Stimulated activated CD4-positive, alpha-beta T cell treated with anti-CD3 and anti-CD28 coated beads, Interleukin-12 subunit alpha, Interleukin-12 subunit beta, amount 100 ng/mL, for 4 hours (primary cell): ENCODE data around the gene PSMD4.
"Not testable (repeated sequence)": the region's sequence is repeated elsewhere in the genome, so short reads cannot be mapped to it uniquely, and the experiment has no call there.

ENCODE experiments used
- DNase-seq: peaks from one replicate; pipeline ENCODE4 v3.0.0-alpha.2; 2020

The PSMD4 gene

DNA sequence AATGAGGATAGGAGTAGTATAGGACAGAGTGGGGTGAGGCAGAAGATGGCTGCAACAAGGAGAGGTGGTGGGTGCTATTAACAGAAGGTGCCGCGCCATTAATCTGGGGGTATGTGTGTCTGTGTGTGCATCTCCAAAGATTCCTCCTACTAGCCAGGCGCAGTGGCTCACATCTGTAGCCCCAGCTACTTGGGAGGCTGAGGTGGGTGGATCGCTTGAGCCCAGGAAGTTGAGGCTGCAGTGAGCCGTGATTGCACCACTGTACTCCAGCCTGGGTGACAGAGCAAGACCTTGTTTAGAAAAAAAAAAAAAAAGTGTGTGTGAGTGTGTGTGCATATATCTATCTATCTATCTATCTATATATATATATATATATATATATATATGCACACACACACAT, 20.8 kb downstream of the PSMD4 start:
- not testable (repeated sequence) for DNase-seq

GRCh38 chr1:151277249-151277648, 22.7 kb downstream of the PSMD4 start:
- DNase-seq: no peak

DNA sequence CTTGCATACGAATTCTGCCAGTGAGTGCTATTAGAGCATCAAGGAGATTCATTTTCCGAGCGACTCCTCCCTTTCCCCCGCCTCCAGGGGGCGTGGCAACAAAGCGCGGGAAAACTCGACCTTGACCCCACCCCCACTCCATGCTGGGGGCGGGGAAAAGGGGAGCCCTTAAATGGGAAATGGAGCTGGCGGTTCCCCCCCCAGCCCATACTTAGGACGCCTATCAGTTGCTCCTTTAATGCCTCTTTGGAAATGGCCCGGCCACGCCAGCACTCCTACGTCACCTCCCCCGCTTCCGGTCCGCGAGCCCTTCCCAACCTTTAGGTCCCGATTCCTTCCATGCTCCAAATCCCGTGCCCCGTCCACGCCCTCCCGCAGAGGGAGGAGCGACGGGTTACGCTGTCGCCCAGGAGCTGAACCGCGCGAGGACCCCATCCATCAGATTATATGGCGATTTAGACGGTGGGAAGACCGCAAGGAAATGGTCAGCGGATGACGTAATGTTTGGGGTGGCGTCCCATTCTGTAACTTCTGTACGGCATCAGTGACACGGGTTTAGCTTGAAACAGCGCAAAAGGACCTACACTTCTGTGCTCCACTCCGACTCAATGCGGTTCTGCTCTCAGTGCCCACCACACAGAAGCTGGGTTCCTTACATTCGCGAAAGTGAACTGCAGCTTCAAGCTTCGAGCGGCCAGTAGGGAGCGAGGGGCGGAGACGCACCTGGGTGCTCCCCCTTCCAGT, 26.9 kb downstream of the PSMD4 start:
- peak; percentile 94 for DNase-seq

DNA sequence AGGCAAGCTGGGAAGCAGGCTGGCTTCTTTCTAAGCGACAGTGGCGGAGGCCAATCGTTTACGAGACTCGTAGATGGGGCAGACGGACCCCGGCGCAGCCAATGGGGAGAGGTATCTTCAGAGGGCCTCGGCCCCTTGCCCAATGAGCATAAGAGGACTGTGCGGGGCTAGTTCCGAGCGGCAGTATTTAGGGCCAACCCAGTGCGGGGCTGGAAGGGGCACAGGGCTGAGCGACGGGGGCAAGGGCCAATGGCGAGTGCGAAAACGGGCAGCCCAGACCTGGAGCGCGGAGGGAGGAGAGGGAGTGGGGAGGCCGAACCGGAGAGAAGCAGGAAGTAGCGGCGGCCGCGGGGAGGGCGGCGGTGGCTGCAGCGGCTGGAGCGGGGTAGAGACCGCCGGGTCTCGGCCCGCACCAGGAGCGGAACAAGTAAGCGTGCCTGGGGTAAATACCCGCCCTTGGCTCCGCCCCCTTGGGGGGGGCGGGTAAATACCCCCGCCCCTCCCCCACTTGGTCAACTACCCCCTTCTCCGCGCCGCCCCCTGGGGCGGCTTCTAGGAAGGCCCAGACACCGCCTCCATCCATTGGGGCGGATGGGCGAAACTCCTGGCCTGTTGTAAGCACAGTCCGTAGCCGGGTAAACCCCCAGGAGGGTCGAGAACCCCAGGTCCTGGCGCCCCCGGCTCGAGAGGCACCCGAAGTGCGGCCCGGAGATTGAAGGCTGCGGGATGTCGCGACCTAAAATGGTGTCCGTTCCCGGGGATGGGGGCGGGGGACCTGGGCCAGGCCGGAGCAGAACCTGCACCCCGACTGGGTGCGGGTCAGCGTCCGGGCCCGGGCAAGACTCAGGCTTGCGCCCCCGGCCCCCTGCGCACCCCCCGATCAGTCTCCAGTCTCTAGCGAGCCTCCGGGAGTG, 27.7 kb downstream of the PSMD4 start, which contains the start of gene ZNF687:
Gene ZNF687, plus strand, starts transcription at position 331 of the 914 bp plus-strand sequence. CDS start 3,993 bp downstream, outside the sequence.
- peak; percentile 98 for DNase-seq

GRCh38 chr1:151282883-151283725, 28.6 kb downstream of the PSMD4 start:
- DNase-seq: no peak

DNA sequence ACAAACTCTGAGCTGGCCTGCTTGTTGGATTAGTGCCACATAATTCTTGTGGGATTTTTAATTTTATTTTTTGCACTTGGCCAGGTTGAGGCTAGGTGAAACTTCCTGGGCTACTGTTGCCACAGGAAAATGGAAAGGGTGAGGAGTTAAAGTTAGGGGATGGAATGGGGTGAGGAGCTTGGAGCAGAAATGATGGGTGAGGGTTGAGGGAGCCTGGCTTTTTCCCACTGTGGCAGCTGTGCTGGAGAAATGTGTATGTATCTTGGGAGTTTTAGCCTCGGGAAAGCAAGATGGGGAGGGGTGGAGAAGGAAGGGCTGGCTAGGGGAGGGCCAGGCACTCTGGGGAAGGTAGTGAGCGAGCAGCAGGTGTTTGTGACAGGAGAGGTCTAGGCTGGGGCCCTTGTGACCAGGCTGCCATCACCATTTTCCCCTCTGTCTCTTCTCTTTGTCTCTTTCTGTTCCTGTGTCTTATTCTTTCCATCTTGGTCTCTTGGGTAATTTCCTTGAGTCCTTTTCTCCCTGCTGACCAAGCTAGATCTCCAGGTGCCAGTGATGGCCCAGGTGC, 29.6 kb downstream of the PSMD4 start:
- no peak for DNase-seq

GRCh38 chr1:151286619-151287340, 32.2 kb downstream of the PSMD4 start:
- DNase-seq: no peak

DNA sequence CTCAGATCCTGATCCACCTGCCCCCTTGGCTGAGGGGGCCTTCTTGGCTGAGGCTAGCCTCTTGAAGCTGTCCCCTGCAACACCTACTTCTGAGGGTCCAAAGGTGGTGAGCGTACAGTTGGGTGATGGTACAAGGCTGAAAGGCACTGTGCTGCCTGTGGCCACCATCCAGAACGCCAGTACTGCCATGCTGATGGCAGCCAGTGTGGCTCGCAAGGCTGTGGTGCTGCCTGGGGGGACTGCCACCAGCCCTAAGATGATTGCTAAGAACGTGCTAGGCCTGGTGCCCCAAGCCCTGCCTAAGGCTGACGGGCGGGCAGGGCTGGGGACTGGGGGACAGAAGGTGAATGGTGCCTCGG, 32.8 kb downstream of the PSMD4 start:
- DNase-seq: no peak

GRCh38 chr1:151287767-151288500, 33.4 kb downstream of the PSMD4 start:
- no peak for DNase-seq

- DNase-seq: no peak
Observed at GRCh38 chr1:151288502-151288901, 34.0 kb downstream of the PSMD4 start.

DNA sequence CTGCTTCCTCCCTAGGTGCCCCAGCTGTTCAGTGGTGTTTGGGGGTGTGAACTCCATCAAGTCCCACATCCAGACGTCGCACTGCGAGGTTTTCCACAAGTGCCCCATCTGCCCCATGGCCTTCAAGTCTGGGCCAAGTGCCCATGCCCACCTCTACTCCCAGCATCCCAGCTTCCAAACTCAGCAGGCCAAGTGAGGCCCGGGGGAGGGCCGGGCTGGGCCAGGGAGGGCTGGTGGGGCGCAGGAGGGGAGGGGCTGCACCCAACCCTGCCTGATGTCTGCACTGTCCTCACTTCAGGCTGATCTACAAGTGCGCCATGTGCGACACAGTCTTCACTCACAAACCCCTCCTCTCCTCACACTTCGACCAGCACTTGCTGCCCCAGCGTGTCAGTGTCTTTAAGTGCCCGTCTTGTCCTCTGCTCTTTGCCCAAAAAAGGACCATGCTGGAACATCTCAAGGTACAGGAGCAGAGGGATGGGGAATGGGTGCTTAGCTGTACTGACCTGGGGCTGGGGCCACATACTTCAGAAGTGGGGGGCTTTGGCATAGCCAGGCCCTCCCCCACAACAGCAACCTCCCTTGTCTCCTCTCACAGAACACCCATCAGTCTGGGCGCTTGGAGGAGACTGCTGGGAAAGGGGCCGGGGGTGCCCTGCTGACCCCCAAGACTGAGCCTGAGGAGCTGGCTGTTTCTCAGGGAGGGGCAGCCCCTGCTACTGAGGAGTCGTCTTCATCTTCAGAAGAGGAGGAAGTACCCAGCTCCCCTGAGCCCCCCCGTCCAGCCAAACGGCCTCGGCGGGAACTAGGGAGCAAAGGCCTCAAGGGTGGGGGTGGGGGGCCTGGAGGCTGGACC, 34.8 kb downstream of the PSMD4 start:
- DNase-seq: no peak

DNA sequence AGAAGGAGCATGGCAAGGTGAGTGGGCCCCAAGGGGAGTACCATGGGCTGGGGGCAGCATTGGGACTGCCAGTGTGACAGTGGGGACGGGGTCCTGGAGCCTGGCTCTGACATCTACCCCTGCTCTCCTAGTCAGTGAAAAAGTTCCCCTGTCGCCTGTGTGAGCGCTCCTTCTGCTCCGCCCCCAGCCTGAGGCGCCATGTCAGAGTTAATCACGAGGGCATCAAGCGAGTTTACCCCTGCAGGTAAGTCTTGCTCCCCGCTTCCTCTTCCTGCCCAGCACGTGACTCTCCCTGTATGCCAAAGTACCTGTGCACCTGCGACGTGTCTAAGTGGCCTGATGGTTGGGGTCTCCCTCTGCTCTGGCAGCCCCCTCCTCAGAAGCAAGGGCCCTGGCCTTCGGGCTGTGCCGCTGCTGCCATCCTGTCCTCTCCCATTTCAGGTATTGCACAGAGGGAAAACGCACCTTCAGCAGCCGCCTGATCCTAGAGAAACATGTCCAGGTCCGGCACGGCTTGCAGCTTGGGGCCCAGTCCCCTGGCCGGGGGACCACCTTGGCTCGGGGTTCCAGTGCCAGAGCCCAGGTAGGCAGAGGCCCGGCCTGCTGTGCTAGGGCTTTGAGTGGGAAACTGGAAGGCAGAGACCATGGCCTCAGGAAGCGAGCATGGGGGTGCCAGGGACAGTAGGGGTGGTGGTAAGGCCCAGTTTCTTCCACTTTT, 35.6 kb downstream of the PSMD4 start:
- no peak for DNase-seq

DNA sequence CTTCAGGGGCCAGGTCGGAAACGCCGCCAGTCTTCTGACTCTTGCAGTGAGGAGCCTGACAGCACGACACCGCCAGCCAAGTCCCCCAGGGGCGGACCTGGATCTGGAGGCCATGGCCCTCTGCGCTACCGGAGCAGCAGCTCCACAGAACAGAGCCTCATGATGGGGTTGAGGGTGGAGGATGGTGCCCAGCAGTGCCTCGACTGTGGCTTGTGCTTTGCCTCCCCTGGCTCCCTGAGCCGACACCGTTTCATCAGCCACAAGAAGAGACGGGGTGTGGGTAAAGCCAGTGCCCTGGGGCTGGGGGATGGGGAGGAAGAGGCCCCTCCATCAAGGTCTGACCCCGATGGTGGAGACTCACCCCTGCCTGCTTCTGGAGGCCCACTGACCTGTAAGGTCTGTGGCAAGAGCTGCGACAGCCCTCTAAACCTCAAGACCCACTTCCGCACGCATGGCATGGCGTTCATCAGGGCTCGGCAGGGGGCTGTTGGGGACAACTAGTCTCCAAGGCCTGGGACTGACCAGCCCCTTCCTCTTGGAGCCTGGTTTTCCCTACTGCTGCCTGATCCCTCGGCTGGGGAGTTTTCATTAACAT, 36.3 kb downstream of the PSMD4 start:
- DNase-seq: no peak

GRCh38 chr1:151292207-151293030, 37.9 kb downstream of the PSMD4 start:
- DNase-seq: no peak

GRCh38 chr1:151293093-151293492, 38.6 kb downstream of the PSMD4 start:
- DNase-seq: no peak

GRCh38 chr1:151294742-151295462, 40.4 kb downstream of the PSMD4 start:
- no peak for DNase-seq

DNA sequence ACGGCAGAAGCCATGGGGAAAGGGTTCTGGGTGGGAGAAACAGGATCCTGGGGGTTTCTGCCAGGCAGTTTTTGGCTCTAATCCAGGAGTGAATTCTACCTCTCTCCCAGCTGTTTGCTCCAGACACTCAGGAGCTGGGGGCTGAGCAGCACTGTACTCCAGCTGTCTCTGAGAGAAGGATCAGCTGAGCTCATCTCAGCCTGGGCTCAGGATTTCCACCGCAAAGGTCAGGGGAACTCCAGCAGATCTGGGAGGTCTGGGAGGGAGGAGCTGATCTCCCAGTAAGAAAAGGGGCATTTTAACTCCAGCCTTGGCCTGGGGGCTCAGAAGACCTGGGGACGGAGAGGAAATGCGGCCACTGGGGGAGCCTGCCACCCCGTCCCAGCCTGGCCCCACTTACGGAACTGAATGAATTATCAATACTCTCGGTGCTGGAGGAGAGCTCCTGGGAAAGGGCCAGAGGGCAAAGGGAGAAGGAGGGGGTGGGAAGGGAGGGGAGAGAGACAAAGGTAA, 55.3 kb downstream of the PSMD4 start:
- DNase-seq: no peak
